Astrocyte (in vitro differentiated cells and primary cell): ENCODE data around the gene C16orf96.

Experiments
- EZH2 ChIP-seq: IDR thresholded peaks from 2 replicates; pipeline ENCODE4 v1.6.1; 2012; ENCODE audit warnings: mild to moderate bottlenecking, low read length, inconsistent platforms; ENCODE audit not compliant: insufficient read depth
- TF ChIP-seq, protein P1 (sequence below): IDR thresholded peaks from 2 replicates; pipeline ENCODE4 v1.5.1; 2011; ENCODE audit warnings: low read depth, mild to moderate bottlenecking, inconsistent platforms, low read length, moderate library complexity; ENCODE audit not compliant: insufficient read depth

DNA sequence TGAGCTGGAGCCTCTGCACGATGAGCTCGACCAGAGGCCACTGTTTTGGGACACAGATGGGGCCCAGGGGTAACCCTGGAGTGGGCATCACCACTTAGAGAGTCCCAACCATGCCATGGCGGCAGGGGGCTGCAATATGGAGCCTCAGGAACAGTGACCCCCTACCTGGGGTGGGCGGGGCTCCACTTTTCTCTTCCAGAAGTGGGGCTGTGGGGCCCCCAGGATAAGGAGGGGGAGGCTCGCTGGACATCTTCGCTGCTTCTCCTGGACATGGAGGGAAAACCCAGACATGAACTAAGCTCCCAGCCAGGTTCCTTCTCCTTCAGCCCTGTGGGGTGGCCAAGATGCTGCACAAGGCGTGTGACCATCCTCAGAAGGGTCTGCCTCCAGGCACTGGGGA is 42.3 kb upstream of the C16orf96 start:
- TF ChIP-seq, protein P1, sequence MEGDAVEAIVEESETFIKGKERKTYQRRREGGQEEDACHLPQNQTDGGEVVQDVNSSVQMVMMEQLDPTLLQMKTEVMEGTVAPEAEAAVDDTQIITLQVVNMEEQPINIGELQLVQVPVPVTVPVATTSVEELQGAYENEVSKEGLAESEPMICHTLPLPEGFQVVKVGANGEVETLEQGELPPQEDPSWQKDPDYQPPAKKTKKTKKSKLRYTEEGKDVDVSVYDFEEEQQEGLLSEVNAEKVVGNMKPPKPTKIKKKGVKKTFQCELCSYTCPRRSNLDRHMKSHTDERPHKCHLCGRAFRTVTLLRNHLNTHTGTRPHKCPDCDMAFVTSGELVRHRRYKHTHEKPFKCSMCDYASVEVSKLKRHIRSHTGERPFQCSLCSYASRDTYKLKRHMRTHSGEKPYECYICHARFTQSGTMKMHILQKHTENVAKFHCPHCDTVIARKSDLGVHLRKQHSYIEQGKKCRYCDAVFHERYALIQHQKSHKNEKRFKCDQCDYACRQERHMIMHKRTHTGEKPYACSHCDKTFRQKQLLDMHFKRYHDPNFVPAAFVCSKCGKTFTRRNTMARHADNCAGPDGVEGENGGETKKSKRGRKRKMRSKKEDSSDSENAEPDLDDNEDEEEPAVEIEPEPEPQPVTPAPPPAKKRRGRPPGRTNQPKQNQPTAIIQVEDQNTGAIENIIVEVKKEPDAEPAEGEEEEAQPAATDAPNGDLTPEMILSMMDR = no peak
- TF ChIP-seq EZH2 = no peak
